Gastrocnemius medialis (tissue), 4 donors: Measurements from ENCODE around the gene CACNG5.

Source experiments
- POLR2A ChIP-seq, 2 donors: fragments of 450-650 bp; IDR thresholded peaks; one replicate each; pipeline ENCODE4 v1.6.1; 2017; ENCODE audit warnings: antibody characterized with exemption in 2 of 2, mild to moderate bottlenecking in 2 of 2, moderate library complexity in 2 of 2
- TF ChIP-seq, protein P1 (sequence below), 5 experiments: fragments of 450-650 bp in 3 of 5; fragments of 200-600 bp in 2 of 5; sonication (generic) in 2 of 5; IDR thresholded peaks in 4 of 5; conservative IDR thresholded peaks in 1 of 5; 1 replicate in 4 of 5; 2 replicates in 1 of 5; pipeline ENCODE4 v1.5.1; 2016 to 2019; ENCODE audit warnings: antibody characterized with exemption in 5 of 5, mild to moderate bottlenecking in 3 of 5, moderate library complexity in 3 of 5

DNA sequence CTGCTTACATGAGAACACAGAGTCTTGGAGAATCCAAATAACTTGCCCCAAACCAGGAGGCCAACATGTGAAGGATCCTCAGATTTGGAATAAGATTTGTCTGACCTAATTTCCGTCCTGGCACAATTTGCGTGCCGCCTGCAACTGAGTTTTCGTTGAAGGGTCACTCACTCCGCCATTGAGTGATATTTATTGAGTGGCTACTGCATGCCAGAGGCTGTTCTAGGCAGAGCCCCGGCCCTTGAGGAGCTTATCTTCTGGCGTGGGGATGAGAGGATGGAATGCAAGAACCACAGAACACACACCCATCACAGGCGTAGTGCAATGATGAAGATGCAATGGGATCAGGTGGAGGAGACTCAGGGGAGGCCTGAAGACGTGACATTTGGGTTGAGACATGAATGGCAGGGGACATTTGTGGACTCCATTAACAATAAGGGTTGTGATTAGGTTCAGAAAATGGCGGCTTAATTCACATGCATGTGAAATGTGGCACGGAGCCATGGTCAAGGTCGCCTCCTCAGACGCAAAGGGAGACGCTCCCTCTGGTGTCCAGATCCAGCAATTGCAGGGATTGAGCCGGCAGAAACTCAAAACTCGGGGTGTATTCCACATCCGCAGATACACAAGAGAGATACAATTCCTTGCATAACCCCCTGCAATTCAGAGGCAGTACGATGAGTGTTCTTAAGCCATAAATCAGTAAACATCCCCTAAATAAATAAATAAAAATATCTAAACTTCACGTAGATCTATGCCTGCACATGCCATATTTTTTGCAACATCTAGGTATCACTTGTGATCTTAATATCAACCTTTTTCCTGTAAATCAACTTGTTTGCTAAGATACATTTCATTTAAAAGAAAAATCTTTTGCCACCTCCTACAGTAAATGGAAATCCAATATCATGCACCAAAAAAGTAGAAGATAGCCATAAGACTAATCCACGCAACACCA lies 71.7 kb downstream of the CACNG5 start:
- TF ChIP-seq, protein P1, sequence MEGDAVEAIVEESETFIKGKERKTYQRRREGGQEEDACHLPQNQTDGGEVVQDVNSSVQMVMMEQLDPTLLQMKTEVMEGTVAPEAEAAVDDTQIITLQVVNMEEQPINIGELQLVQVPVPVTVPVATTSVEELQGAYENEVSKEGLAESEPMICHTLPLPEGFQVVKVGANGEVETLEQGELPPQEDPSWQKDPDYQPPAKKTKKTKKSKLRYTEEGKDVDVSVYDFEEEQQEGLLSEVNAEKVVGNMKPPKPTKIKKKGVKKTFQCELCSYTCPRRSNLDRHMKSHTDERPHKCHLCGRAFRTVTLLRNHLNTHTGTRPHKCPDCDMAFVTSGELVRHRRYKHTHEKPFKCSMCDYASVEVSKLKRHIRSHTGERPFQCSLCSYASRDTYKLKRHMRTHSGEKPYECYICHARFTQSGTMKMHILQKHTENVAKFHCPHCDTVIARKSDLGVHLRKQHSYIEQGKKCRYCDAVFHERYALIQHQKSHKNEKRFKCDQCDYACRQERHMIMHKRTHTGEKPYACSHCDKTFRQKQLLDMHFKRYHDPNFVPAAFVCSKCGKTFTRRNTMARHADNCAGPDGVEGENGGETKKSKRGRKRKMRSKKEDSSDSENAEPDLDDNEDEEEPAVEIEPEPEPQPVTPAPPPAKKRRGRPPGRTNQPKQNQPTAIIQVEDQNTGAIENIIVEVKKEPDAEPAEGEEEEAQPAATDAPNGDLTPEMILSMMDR (IDR thresholded peaks at IDR 0.05 in 4 of 5, conservative IDR thresholded peaks at IDR 0.05 in 1 of 5): peak; percentile 79 to 87 (median 84)
- TF ChIP-seq POLR2A (IDR thresholded peaks at IDR 0.05): no peak
